ENCODE measurements around the gene CFLAR. TPM values are rescaled to one million over a fixed set of nuclear protein-coding genes. Genes with fewer than 3 reads are reported as not detected.

CFLAR gene
- total RNA-seq, 1 donor from 2014 or later, result 77.1 TPM

- FAIRE-seq, result no peak
- DNase-seq (ENCODE audit: low read depth), result no peak
- Histone ChIP-seq H3K27me3 (ENCODE audit: control insufficient read depth, insufficient read depth, low read length) (no peaks in the 10 kb centered on the region), H3K4me3 (ENCODE audit: low read depth, low read length) (no peak overlapping the region), H3K36me3 (ENCODE audit: control insufficient read depth, insufficient read depth, low read length) (peaks cover 2% of the 10 kb centered on the region)
- no peak for TF ChIP-seq CTCF (IDR thresholded peaks at IDR 0.05; ENCODE audit: insufficient read depth, low read length, severe bottlenecking)
Observed at GRCh38 chr2:201196003-201196402, 80.0 kb downstream of the CFLAR start.

- Histone ChIP-seq H3K4me3 (ENCODE audit: low read depth, low read length) (no peak overlapping the region), H3K27me3 (ENCODE audit: control insufficient read depth, insufficient read depth, low read length) (no peaks in the 10 kb centered on the region), H3K36me3 (ENCODE audit: control insufficient read depth, insufficient read depth, low read length) (peaks cover 2% of the 10 kb centered on the region)
- DNase-seq (ENCODE audit: low read depth), result no peak
- TF ChIP-seq CTCF (IDR thresholded peaks at IDR 0.05; ENCODE audit: insufficient read depth, low read length, severe bottlenecking), result no peak
- no peak for FAIRE-seq
Observed at GRCh38 chr2:201196803-201197202, 80.8 kb downstream of the CFLAR start.

GRCh38 chr2:201197781-201198180, 81.8 kb downstream of the CFLAR start:
- no peaks in the 10 kb centered on the region for H3K27me3 ChIP-seq (ENCODE audit: control insufficient read depth, insufficient read depth, low read length)
- peaks cover 2% of the 10 kb centered on the region for H3K36me3 ChIP-seq (ENCODE audit: control insufficient read depth, insufficient read depth, low read length)
- H3K4me3 ChIP-seq (ENCODE audit: low read depth, low read length), result no peak overlapping the region
- TF ChIP-seq CTCF (IDR thresholded peaks at IDR 0.05; ENCODE audit: insufficient read depth, low read length, severe bottlenecking), result no peak
- DNase-seq (ENCODE audit: low read depth) (no peak), FAIRE-seq (no peak)

GRCh38 chr2:201199847-201200246, 83.9 kb downstream of the CFLAR start:
- Histone ChIP-seq H3K36me3 (ENCODE audit: control insufficient read depth, insufficient read depth, low read length) (peaks cover 2% of the 10 kb centered on the region), H3K4me3 (ENCODE audit: low read depth, low read length) (no peak overlapping the region), H3K27me3 (ENCODE audit: control insufficient read depth, insufficient read depth, low read length) (no peaks in the 10 kb centered on the region)
- TF ChIP-seq CTCF (IDR thresholded peaks at IDR 0.05; ENCODE audit: insufficient read depth, low read length, severe bottlenecking), result no peak
- no peak for FAIRE-seq
- DNase-seq (ENCODE audit: low read depth), result no peak

GRCh38 chr2:201200345-201200744, 84.4 kb downstream of the CFLAR start:
- H3K27me3 ChIP-seq (ENCODE audit: control insufficient read depth, insufficient read depth, low read length), result no peaks in the 10 kb centered on the region

More at GRCh38 chr2:201200345-201200744, 84.4 kb downstream of the CFLAR start:
- Histone ChIP-seq H3K4me3 (ENCODE audit: low read depth, low read length) (no peak overlapping the region), H3K36me3 (ENCODE audit: control insufficient read depth, insufficient read depth, low read length) (peaks cover 2% of the 10 kb centered on the region)
- no peak for DNase-seq (ENCODE audit: low read depth)
- no peak for FAIRE-seq
- TF ChIP-seq CTCF (IDR thresholded peaks at IDR 0.05; ENCODE audit: insufficient read depth, low read length, severe bottlenecking), result no peak
